OCI-M2 (cell line): ENCODE data around the gene PTPRCAP.

Experiments used
- DNase-seq: peaks from one replicate; lab custom pipeline; 2025; ENCODE audit not compliant: unreplicated experiment; lab: John Stamatoyannopoulos, UW

Gene PTPRCAP

GRCh38 chr11:67398661-67399563 lies 38.6 kb downstream of the PTPRCAP start:
- no peak for DNase-seq

- no peak for DNase-seq
These were observed 39.4 kb downstream of the PTPRCAP start for GRCh38 chr11:67397986-67398660.

GRCh38 chr11:67397536-67397935 lies 39.9 kb downstream of the PTPRCAP start:
- no peak for DNase-seq

- DNase-seq = no peak
These were observed 40.7 kb downstream of the PTPRCAP start for GRCh38 chr11:67396587-67397389.

GRCh38 chr11:67396259-67396581 lies 41.3 kb downstream of the PTPRCAP start:
- no peak for DNase-seq

- no peak for DNase-seq
These were observed 41.8 kb downstream of the PTPRCAP start for GRCh38 chr11:67395555-67396258.

GRCh38 chr11:67393990-67394389 lies 43.5 kb downstream of the PTPRCAP start:
- DNase-seq = no peak

GRCh38 chr11:67393437-67393836 lies 44.0 kb downstream of the PTPRCAP start:
- DNase-seq = no peak

- DNase-seq = no peak
These were observed 45.2 kb downstream of the PTPRCAP start for GRCh38 chr11:67392183-67392715.

- DNase-seq = no peak
These were observed 45.9 kb downstream of the PTPRCAP start, which contains the start of gene RAD9A for GRCh38 chr11:67391304-67392182. TSS of gene RAD9A (plus strand) at chr11:67391986. CDS start at chr11:67392045, 59 bp downstream.

- no peak for DNase-seq
These were observed 46.6 kb downstream of the PTPRCAP start for GRCh38 chr11:67390947-67391303.

- no peak for DNase-seq
These were observed 48.0 kb downstream of the PTPRCAP start for GRCh38 chr11:67389477-67389876.

- DNase-seq = no peak
These were observed 50.0 kb downstream of the PTPRCAP start for GRCh38 chr11:67387518-67387917.

- no peak for DNase-seq
These were observed 50.4 kb downstream of the PTPRCAP start for GRCh38 chr11:67387069-67387468.
